ENCODE measurements around the gene SLC25A22. TPM values are rescaled to one million over a fixed set of nuclear protein-coding genes. Genes with fewer than 3 reads are reported as not detected.

Gene SLC25A22
- total and polyA plus RNA-seq, 10 of the 15 experiments (the other 5 are each of a cell fraction or from before 2014, with no cell fraction given), result 0.27 to 27.0 (median 8.2) TPM

DNA sequence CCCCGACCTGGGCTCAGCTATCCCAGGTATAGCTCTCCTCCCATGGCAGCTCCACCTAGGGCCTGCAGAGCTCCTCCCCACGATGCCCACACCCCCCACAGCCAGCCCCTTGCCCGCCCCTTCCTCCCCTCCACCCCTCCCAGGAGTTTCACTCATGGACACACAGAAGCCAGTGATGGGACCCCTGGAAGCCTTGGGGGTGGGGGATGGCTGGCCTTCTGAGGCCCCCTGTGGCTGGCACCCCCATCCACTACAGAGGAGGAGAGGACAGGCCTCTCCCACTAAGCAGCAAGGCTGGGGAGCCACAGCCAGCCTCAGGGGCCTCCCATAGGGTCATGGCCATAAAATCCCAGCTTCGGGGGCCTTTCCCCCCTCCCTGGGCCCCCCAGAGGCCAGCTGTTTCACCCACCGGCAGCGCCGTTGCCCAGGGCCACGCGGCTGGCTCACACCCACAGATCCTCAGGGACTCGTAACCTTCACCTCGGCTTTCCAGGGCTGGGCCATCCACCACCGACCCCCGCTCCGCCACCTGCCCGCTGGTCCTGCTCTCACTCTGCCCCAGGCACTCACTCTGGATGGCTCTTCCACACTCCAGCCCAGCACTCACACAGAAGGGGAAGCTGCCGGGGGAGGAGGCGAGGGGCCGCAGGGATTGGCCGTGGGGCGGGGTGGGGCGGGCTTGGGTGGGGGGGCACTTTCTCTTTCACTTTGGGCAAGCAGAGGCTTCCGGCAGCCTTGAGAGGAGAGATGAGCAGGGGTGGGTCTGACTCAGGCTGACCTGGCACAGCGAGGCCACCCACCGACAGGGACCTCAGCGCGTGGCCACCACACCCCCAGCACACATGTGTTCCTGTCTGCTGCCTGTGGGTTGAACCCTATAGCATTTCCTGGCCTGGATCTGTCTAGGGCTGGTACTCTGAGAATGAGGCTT, 2.2 kb downstream of the SLC25A22 start (continued):
- TF ChIP-seq, protein P1, sequence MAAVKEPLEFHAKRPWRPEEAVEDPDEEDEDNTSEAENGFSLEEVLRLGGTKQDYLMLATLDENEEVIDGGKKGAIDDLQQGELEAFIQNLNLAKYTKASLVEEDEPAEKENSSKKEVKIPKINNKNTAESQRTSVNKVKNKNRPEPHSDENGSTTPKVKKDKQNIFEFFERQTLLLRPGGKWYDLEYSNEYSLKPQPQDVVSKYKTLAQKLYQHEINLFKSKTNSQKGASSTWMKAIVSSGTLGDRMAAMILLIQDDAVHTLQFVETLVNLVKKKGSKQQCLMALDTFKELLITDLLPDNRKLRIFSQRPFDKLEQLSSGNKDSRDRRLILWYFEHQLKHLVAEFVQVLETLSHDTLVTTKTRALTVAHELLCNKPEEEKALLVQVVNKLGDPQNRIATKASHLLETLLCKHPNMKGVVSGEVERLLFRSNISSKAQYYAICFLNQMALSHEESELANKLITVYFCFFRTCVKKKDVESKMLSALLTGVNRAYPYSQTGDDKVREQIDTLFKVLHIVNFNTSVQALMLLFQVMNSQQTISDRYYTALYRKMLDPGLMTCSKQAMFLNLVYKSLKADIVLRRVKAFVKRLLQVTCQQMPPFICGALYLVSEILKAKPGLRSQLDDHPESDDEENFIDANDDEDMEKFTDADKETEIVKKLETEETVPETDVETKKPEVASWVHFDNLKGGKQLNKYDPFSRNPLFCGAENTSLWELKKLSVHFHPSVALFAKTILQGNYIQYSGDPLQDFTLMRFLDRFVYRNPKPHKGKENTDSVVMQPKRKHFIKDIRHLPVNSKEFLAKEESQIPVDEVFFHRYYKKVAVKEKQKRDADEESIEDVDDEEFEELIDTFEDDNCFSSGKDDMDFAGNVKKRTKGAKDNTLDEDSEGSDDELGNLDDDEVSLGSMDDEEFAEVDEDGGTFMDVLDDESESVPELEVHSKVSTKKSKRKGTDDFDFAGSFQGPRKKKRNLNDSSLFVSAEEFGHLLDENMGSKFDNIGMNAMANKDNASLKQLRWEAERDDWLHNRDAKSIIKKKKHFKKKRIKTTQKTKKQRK (IDR thresholded peaks at IDR 0.05; ENCODE audit: low read depth, low read length), result no peak
- TF ChIP-seq, protein P2, sequence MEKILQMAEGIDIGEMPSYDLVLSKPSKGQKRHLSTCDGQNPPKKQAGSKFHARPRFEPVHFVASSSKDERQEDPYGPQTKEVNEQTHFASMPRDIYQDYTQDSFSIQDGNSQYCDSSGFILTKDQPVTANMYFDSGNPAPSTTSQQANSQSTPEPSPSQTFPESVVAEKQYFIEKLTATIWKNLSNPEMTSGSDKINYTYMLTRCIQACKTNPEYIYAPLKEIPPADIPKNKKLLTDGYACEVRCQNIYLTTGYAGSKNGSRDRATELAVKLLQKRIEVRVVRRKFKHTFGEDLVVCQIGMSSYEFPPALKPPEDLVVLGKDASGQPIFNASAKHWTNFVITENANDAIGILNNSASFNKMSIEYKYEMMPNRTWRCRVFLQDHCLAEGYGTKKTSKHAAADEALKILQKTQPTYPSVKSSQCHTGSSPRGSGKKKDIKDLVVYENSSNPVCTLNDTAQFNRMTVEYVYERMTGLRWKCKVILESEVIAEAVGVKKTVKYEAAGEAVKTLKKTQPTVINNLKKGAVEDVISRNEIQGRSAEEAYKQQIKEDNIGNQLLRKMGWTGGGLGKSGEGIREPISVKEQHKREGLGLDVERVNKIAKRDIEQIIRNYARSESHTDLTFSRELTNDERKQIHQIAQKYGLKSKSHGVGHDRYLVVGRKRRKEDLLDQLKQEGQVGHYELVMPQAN (conservative IDR thresholded peaks at IDR 0.05), result peak; percentile 13; the same call in 1 of the 2 replicates
- TF ChIP-seq IKZF2 (IDR thresholded peaks at IDR 0.05), result peak; percentile 25 to 40; a peak in 1 of 4 replicates
- TF ChIP-seq DPF2 (IDR thresholded peaks at IDR 0.05), result 0 out of 2 replicates have a peak, but pooled peaks have one; percentile 38
- TF ChIP-seq, protein P3, sequence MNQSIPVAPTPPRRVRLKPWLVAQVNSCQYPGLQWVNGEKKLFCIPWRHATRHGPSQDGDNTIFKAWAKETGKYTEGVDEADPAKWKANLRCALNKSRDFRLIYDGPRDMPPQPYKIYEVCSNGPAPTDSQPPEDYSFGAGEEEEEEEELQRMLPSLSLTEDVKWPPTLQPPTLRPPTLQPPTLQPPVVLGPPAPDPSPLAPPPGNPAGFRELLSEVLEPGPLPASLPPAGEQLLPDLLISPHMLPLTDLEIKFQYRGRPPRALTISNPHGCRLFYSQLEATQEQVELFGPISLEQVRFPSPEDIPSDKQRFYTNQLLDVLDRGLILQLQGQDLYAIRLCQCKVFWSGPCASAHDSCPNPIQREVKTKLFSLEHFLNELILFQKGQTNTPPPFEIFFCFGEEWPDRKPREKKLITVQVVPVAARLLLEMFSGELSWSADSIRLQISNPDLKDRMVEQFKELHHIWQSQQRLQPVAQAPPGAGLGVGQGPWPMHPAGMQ (IDR thresholded peaks at IDR 0.05; ENCODE audit: borderline replicate concordance), result no peak
- TF ChIP-seq BHLHE40 (IDR thresholded peaks at IDR 0.05; ENCODE audit: borderline replicate concordance in 1 of 2, low read depth in 2 of 2, low read length in 1 of 2), result no peak
- TF ChIP-seq SUPT20H (IDR thresholded peaks at IDR 0.05; ENCODE audit: borderline replicate concordance, control insufficient read depth, low read depth, low read length), result no peak
- no peak for TF ChIP-seq RAD51 (IDR thresholded peaks at IDR 0.05)
- TF ChIP-seq, protein P4, sequence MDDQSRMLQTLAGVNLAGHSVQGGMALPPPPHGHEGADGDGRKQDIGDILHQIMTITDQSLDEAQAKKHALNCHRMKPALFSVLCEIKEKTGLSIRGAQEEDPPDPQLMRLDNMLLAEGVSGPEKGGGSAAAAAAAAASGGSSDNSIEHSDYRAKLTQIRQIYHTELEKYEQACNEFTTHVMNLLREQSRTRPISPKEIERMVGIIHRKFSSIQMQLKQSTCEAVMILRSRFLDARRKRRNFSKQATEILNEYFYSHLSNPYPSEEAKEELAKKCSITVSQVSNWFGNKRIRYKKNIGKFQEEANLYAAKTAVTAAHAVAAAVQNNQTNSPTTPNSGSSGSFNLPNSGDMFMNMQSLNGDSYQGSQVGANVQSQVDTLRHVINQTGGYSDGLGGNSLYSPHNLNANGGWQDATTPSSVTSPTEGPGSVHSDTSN (IDR thresholded peaks at IDR 0.05; ENCODE audit: insufficient replicate concordance, low read depth, low read length), result no peak
- TF ChIP-seq HDGF (IDR thresholded peaks at IDR 0.05), result no peak
- 0 out of 2 replicates have a peak, but pooled peaks have one; percentile 8 for TF ChIP-seq TCF12 (IDR thresholded peaks at IDR 0.05; ENCODE audit: low read depth, low read length)
